Activated CD4-positive, alpha-beta memory T cell treated with anti-CD3 and anti-CD28 coated beads, Interleukin-2, amount 10 ng/mL, durations not matched to agents 7 days and 5 days (primary cell): ENCODE results near the gene FAM185A. TPM values are rescaled to one million over a fixed set of nuclear protein-coding genes. Genes with fewer than 3 reads are reported as not detected.
A peak's percentile ranks its signal among the peaks of the same experiment; 100 is the strongest.
"Not testable (repeated sequence)": the region's sequence is repeated elsewhere in the genome, so short reads cannot be mapped to it uniquely, and the experiment has no call there.

Experiments used
- CTCF ChIA-PET: fragments of 350-600 bp; sonication (Branson Sonifier 250); formaldehyde crosslinking; loops from one replicate; lab custom pipeline; 2021; ENCODE audit warnings: antibody characterized with exemption, inconsistent platforms; lab: Charles Lee
- POLR2A ChIA-PET: fragments of 350-600 bp; sonication (Branson Sonifier 250); formaldehyde crosslinking; loops from one replicate; lab custom pipeline; 2021; ENCODE audit warnings: antibody characterized with exemption; lab: Charles Lee
- DNase-seq: peaks from one replicate; pipeline ENCODE4 v3.0.0-alpha.2; 2020
- H3K27ac Mint-ChIP-seq: one replicate; pipeline ENCODE4 v1.8.0; 2021; ENCODE audit warnings: mild to moderate bottlenecking, mixed read lengths
- H3K27me3 Mint-ChIP-seq: one replicate; pipeline ENCODE4 v1.8.0; 2021; ENCODE audit warnings: mixed read lengths
- H3K36me3 Mint-ChIP-seq: one replicate; pipeline ENCODE4 v1.8.0; 2021; ENCODE audit warnings: low read depth, mixed read lengths
- H3K4me1 Mint-ChIP-seq: one replicate; pipeline ENCODE4 v1.8.0; 2021; ENCODE audit warnings: mixed read lengths
- H3K4me3 Mint-ChIP-seq: one replicate; pipeline ENCODE4 v1.8.0; 2021; ENCODE audit warnings: mild to moderate bottlenecking, mixed read lengths
- H3K9me3 Mint-ChIP-seq: one replicate; pipeline ENCODE4 v1.8.0; 2021; ENCODE audit warnings: mixed read lengths
- total RNA-seq, 2 experiments: library from RNA; stranded (reverse); gene quantifications; one replicate each; pipeline ENCODE4 v1.2.3, GENCODE V29; 2021

Gene FAM185A
- total RNA-seq, 2 experiments from 2014 or later: 6.1 to 7.2 TPM

DNA sequence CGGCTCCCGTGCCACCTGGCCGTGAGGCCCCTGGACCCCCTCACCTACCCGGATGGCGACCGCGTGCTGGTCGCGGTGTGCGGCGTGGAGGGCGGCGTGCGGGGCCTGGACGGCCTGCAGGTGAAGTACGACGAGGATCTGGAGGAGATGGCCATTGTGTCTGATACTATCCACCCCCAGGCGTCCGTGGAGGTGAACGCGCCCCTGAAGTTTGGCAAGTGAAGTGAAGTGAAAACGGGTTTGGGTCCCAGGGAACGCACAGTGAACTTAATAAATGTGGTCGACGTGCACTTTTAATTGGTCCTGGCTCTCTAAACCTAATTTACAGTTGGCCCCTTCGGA is 617 bp downstream of the FAM185A start:
- H3K4me1 Mint-ChIP-seq: peaks cover 22% of the 10 kb centered on the region
- POLR2A ChIA-PET, DNase-seq, H3K36me3 Mint-ChIP-seq, H3K9me3 Mint-ChIP-seq, H3K27me3 Mint-ChIP-seq, H3K27ac Mint-ChIP-seq: not testable (repeated sequence)
- CTCF ChIA-PET: interaction anchor here (1.5 kb wide), 1 partner anchor 313 kb away, joined by 14 read pairs; no protein-coding TSS in a partner anchor
- H3K4me3 Mint-ChIP-seq: peak overlapping the region; percentile 83

DNA sequence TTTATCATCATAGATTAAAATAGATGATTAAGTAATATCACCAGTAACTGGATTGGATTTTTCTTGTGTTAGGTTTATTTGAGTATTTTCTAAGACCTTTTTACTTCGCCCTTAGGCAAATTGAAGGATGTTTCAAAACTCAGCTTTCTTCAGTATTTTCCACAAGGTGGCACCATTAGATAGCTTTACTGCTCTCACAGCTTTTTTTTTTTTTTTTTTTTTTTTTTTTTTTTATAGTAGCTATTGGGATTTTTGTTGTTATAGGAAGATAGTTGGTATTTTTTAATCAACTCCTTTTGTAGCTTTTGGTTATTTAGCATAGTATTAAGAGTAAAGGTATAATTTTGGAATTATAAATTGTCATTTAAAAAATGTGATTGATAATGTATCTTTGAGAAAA is 9.4 kb downstream of the FAM185A start:
- H3K4me1 Mint-ChIP-seq, H3K27ac Mint-ChIP-seq, H3K4me3 Mint-ChIP-seq, H3K9me3 Mint-ChIP-seq, DNase-seq, H3K36me3 Mint-ChIP-seq, H3K27me3 Mint-ChIP-seq: not testable (repeated sequence)
- ChIA-PET CTCF (interaction anchor here (0.6 to 1.7 kb wide), 8 partner anchors 34 to 1437 kb away, joined by 3 to 21 read pairs (median 4); no protein-coding TSS in a partner anchor), POLR2A (interaction anchor here (0.6 kb wide), 1 partner anchor 337 kb away, joined by 3 read pairs; no protein-coding TSS in a partner anchor)

DNA sequence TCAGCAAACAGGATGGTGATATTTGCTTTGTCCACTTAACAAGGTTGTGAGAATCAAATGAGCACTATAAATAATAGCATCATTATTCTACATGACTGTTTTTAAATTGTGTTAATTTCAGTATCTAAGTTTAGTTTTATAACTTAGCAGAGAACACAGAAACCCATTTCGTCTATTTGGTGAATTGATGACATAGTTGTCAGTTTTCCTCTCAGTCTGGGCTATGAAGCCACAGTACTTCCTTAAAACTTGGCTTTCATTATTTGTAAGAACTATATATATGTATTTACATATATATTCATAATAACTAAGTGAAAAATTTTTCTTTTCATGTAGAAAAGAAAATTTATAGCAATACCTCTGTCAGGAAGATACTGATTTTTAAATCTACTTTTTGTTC is 11.1 kb downstream of the FAM185A start:
- DNase-seq, H3K27ac Mint-ChIP-seq, H3K4me1 Mint-ChIP-seq, H3K36me3 Mint-ChIP-seq, H3K9me3 Mint-ChIP-seq, H3K4me3 Mint-ChIP-seq, H3K27me3 Mint-ChIP-seq, POLR2A ChIA-PET: not testable (repeated sequence)
- CTCF ChIA-PET: interaction anchor here (0.9 kb wide), 1 partner anchor 302 kb away, joined by 3 read pairs; no protein-coding TSS in a partner anchor

DNA sequence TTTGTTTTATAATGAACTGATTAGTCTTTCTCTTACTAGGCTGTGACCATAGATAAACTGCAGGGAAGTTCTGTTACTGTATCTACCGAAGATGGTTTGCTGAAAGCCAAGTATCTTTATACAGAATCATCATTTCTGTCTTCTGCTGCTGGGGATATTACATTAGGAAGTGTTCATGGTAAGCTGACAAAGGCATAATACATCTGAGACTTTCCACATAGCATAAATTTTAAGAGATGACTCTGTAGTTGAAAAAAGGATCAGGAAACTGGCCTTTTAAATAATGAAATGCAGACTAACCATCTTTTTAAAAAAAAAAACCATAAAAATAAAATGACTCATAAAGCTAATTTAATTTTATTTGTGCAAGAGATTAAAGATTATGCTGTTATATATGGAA is 12.4 kb downstream of the FAM185A start:
- H3K4me1 Mint-ChIP-seq, POLR2A ChIA-PET, H3K27ac Mint-ChIP-seq, H3K36me3 Mint-ChIP-seq, H3K27me3 Mint-ChIP-seq, DNase-seq, H3K4me3 Mint-ChIP-seq, H3K9me3 Mint-ChIP-seq, CTCF ChIA-PET: not testable (repeated sequence)

DNA sequence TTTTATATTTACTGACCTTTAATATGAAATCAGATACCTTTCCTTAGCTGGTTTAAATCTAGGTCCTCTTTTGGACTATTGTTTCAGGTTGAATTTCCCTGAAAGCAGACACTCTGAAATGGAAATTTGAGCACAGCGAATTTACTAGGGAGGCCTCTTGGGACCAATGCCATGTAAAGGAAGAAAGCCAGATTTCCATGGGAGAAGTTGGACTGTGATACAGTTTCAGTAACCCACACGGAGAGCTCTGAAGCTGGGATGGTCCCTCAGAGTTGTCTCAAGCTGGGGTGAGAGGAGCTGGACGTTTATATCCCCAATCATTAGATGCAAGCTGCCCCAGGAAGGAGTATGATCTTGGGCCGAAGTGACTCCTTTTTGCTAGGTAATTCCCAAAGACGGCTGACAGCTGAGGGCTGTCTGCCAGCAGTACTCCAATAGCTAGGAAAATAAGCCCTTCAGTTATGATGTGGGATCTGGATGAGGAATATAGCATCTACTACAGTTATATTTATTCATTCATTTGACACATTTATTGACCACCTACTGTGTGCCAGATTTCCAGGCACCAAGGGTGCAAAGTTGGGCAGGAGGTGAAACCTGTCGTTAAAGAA is 14.6 kb downstream of the FAM185A start:
- H3K36me3 Mint-ChIP-seq, H3K27ac Mint-ChIP-seq: not testable (repeated sequence)

DNA sequence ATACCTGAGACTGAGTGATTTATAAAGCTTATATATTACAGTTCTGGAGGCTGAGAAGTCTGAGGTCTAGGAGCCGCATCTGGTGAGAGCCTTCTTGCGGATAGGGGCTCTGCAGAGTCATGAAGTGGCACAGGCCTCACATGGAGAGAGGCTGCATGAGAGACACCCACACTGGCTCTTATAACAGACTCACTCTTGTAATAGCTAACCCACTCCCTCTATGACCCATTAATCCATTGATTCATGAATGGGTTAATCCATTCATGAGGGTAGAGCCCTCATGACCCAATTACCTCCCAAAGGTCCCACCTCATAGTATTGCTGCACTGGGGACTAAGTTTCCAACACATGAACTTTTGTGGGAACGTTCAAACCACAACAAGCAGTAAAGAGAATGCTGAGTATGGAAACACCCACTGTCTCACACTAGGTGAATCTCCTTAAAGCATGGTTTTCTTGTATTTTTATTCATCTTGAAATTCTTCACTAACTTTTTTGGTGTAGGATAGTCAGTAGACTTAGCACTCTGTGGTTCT is 20.9 kb downstream of the FAM185A start:
- H3K9me3 Mint-ChIP-seq, CTCF ChIA-PET, H3K27ac Mint-ChIP-seq, H3K4me1 Mint-ChIP-seq, POLR2A ChIA-PET, H3K4me3 Mint-ChIP-seq, DNase-seq, H3K27me3 Mint-ChIP-seq, H3K36me3 Mint-ChIP-seq: not testable (repeated sequence)

More for the DNA sequence above, 14.6 kb downstream of the FAM185A start:
- CTCF ChIA-PET: interaction anchor here (0.5 kb wide), 1 partner anchor 299 kb away, joined by 4 read pairs; no protein-coding TSS in a partner anchor
- DNase-seq, H3K4me3 Mint-ChIP-seq, H3K9me3 Mint-ChIP-seq, H3K4me1 Mint-ChIP-seq, POLR2A ChIA-PET, H3K27me3 Mint-ChIP-seq: not testable (repeated sequence)

DNA sequence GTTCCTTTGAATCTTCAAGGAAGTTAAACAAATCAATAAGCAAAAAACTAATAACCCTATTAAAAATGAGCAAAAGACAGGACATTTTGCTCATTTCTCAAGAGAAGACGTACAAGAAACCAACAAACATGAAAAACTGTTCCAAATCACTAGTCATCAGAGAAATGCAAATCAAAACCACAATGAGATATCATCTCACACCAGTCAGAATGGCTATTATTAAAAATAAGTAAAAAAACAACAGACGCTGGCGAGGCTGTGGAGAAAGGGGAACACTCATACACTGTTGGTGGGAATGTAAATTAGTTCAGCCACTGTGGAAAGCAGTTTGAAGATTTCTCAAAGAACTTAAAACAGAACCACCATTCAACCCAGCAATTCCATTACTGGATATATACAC is 21.7 kb downstream of the FAM185A start:
- H3K36me3 Mint-ChIP-seq, H3K4me3 Mint-ChIP-seq, H3K27ac Mint-ChIP-seq, POLR2A ChIA-PET, H3K9me3 Mint-ChIP-seq, DNase-seq, H3K27me3 Mint-ChIP-seq, H3K4me1 Mint-ChIP-seq, CTCF ChIA-PET: not testable (repeated sequence)

DNA sequence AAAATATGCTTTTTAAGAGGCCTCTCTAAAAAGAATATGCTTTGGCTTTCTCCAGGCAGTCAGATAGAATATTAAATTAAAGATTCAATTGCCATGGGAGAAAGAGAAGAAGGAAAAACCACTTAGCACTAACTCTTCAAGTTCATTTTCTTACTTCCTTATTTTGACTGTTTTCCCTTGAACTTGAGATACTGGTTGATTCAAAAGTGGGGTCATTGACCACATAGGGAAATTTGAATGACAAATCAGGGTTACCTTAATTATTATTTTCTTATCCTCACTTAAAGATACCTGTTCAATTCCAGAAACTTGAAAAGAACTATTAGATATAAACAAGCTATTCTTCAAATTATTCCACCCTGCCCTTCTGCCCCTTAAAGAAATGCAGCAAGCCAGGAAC is 27.4 kb downstream of the FAM185A start:
- POLR2A ChIA-PET, H3K27me3 Mint-ChIP-seq, CTCF ChIA-PET, H3K4me3 Mint-ChIP-seq, H3K4me1 Mint-ChIP-seq, H3K27ac Mint-ChIP-seq, H3K9me3 Mint-ChIP-seq, DNase-seq: not testable (repeated sequence)
- H3K36me3 Mint-ChIP-seq: peaks cover 18% of the 10 kb centered on the region

DNA sequence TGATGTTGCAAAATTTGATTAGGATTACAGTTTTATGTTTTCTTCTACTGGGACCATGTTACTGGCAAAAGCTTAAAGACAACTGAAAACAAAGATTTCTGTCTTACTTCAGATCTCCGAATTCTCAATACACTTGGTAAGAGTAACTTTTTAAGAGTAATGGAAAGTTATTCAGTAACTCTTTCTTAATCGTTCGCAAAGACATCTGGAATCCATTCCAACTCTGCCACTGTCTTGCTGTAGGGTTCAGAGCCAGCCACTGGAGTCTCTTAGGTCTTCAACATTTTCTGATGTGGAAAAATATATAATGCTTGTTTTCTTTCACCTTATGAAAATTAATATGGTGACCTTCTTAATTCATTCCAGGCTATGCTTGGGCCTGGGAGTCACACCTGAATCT is 29.9 kb downstream of the FAM185A start:
- H3K4me3 Mint-ChIP-seq, H3K4me1 Mint-ChIP-seq, POLR2A ChIA-PET, H3K27ac Mint-ChIP-seq, CTCF ChIA-PET, DNase-seq, H3K27me3 Mint-ChIP-seq, H3K9me3 Mint-ChIP-seq: not testable (repeated sequence)
- peaks cover 18% of the 10 kb centered on the region for H3K36me3 Mint-ChIP-seq

DNA sequence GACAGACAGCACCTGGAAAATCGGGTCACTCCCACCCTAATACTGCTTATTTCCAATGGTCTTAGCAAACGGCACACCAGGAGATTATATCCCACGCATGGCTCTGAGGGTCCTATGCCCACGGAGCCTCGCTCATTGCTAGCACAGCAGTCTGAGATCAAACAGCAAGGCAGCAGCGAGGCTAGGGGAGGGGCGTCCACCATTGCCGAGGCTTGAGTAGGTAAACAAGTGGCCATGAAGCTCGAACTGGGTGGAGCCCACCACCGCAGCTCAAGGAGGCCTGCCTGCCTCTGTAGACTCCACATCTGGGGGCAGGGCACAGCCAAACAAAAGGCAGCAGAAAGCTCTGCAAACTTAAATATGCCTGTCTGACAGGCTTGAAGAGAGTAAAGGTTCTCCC is 32.1 kb downstream of the FAM185A start:
- H3K9me3 Mint-ChIP-seq, CTCF ChIA-PET, DNase-seq, H3K27ac Mint-ChIP-seq, POLR2A ChIA-PET, H3K27me3 Mint-ChIP-seq, H3K4me3 Mint-ChIP-seq, H3K4me1 Mint-ChIP-seq: not testable (repeated sequence)
- H3K36me3 Mint-ChIP-seq: peaks cover 18% of the 10 kb centered on the region

DNA sequence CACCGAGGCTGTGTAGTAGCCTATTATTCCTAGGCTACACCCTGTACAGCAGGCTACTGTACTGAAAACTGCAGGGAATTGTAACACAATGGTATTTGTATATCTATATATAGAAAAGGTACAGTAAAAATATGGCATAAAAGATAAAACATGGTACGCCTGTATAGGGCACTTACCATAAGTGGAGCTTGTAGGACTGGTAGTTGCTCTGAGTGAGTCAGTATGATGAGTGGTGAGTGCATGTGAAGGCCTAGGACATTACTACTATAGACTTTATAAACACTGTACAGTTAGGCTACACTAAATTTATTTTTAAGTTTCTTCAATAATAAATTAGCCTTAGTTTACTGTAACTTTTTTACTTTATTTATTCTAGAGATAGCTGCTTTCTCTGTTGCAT is 40.0 kb downstream of the FAM185A start:
- H3K9me3 Mint-ChIP-seq, H3K27ac Mint-ChIP-seq, CTCF ChIA-PET: not testable (repeated sequence)

DNA sequence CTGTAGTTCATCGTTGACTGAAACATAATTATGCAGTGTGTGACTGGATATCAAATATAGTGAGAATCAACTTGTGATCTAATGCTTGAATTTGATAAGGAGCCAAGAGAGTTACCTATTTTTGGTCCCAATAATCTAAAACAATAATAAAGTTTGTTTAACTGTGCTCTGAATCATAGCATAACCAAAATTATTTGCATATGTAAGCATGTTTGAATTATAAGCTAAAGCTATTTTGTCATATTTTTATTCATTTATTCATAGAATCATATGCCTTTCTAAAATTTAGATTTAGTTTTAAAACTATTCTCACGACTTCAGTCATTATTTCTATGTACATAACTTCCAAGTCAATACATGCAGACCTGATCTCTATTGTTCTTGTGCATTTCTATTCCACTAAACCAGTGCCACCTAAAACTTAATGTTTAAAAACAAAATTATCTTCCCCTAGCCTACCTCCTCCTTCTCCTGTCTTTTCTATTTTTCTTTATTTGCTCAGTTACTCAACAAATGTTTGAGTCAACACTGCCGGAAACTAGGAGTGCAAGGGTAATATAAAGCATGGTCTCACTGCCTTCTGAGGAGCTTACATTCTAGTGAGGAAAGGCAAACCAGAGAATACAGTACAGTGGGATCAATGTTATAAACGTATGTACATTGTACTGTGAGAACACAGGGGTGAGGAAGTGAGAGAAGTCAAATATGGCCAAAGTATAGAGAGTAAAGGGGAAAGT is 41.7 kb downstream of the FAM185A start:
- H3K4me3 Mint-ChIP-seq, H3K27me3 Mint-ChIP-seq, H3K36me3 Mint-ChIP-seq, POLR2A ChIA-PET, DNase-seq, H3K9me3 Mint-ChIP-seq, H3K27ac Mint-ChIP-seq, H3K4me1 Mint-ChIP-seq, CTCF ChIA-PET: not testable (repeated sequence)

More for the DNA sequence above, 40.0 kb downstream of the FAM185A start:
- H3K36me3 Mint-ChIP-seq, DNase-seq, H3K4me1 Mint-ChIP-seq, H3K27me3 Mint-ChIP-seq, H3K4me3 Mint-ChIP-seq, POLR2A ChIA-PET: not testable (repeated sequence)

DNA sequence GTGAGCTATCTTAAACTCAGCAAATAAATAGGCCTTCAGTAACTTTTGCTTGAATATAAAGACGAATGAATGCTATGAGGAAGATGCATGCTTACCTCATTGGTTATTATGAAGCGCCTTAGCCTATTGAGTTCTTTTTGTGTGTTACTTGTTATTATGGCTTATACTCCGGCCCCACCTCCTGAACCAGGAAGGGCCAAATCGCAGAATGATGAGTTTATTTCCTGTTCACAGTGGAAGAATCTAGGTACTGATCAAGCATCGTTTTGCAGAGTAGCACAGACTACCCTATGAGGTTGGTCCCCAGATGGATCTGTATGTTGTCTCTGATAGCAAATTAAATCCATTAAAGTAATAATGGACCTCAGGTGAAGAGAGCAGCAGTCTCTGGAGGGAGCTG is 42.6 kb downstream of the FAM185A start:
- not testable (repeated sequence) for DNase-seq, H3K4me3 Mint-ChIP-seq, H3K36me3 Mint-ChIP-seq

More for the DNA sequence above, 42.6 kb downstream of the FAM185A start:
- H3K27me3 Mint-ChIP-seq, POLR2A ChIA-PET, H3K4me1 Mint-ChIP-seq, H3K27ac Mint-ChIP-seq, H3K9me3 Mint-ChIP-seq, CTCF ChIA-PET: not testable (repeated sequence)
